Stimulated activated memory B cell treated with anti-CD40 and anti-IgM and Interleukin-4, amounts not matched to agents 10 μg/mL and 1 μg/mL and 100 μg/mL, for 72 hours (primary cell): ENCODE results near the gene MMP24.
A peak's percentile ranks its signal among the peaks of the same experiment; 100 is the strongest.
"Not testable (repeated sequence)": the region's sequence is repeated elsewhere in the genome, so short reads cannot be mapped to it uniquely, and the experiment has no call there.

ENCODE experiments used
- ATAC-seq: fragments of 150-1000 bp; cut with Tn5 transposase; 2 replicates; pipeline ENCODE4 v1.10.0; 2021
- H3K27ac Mint-ChIP-seq: one replicate; pipeline ENCODE4 v1.8.0; 2022; ENCODE audit warnings: mild to moderate bottlenecking, mixed read lengths
- H3K27me3 Mint-ChIP-seq: one replicate; pipeline ENCODE4 v1.8.0; 2022; ENCODE audit warnings: mixed read lengths
- H3K36me3 Mint-ChIP-seq: one replicate; pipeline ENCODE4 v1.8.0; 2022; ENCODE audit warnings: mixed read lengths
- H3K4me1 Mint-ChIP-seq: one replicate; pipeline ENCODE4 v1.8.0; 2022; ENCODE audit warnings: mixed read lengths
- H3K4me3 Mint-ChIP-seq: one replicate; pipeline ENCODE4 v1.8.0; 2022; ENCODE audit warnings: mild to moderate bottlenecking, moderate library complexity, mixed read lengths
- H3K9me3 Mint-ChIP-seq: one replicate; pipeline ENCODE4 v1.8.0; 2022; ENCODE audit warnings: mixed read lengths

The MMP24 gene

GRCh38 chr20:35262731-35263531 lies 36.4 kb downstream of the MMP24 start:
- H3K4me1 Mint-ChIP-seq, ATAC-seq, H3K27me3 Mint-ChIP-seq, H3K27ac Mint-ChIP-seq, H3K9me3 Mint-ChIP-seq, H3K4me3 Mint-ChIP-seq: not testable (repeated sequence)
- H3K36me3 Mint-ChIP-seq = peaks cover 33% of the 10 kb centered on the region

GRCh38 chr20:35263532-35264341 lies 37.2 kb downstream of the MMP24 start:
- Mint-ChIP-seq H3K36me3 (peaks cover 35% of the 10 kb centered on the region), H3K4me1 (peaks cover 6% of the 10 kb centered on the region), H3K27ac (no peak overlapping the region), H3K4me3 (no peak overlapping the region), H3K9me3 (no peaks in the 10 kb centered on the region), H3K27me3 (no peaks in the 10 kb centered on the region)
- ATAC-seq = no peak

GRCh38 chr20:35264755-35265154 lies 38.3 kb downstream of the MMP24 start:
- no peaks in the 10 kb centered on the region for H3K27me3 Mint-ChIP-seq
- no peaks in the 10 kb centered on the region for H3K9me3 Mint-ChIP-seq
- no peak for ATAC-seq
- no peak overlapping the region for H3K27ac Mint-ChIP-seq
- H3K4me1 Mint-ChIP-seq = peaks cover 14% of the 10 kb centered on the region
- no peak overlapping the region for H3K4me3 Mint-ChIP-seq
- H3K36me3 Mint-ChIP-seq = peaks cover 43% of the 10 kb centered on the region

GRCh38 chr20:35267092-35267491 lies 40.6 kb downstream of the MMP24 start:
- ATAC-seq = no peak
- H3K4me1 Mint-ChIP-seq = peaks cover 23% of the 10 kb centered on the region
- H3K4me3 Mint-ChIP-seq = no peak overlapping the region
- H3K36me3 Mint-ChIP-seq = peaks cover 58% of the 10 kb centered on the region
- no peak overlapping the region for H3K27ac Mint-ChIP-seq
- H3K27me3 Mint-ChIP-seq = no peaks in the 10 kb centered on the region
- no peaks in the 10 kb centered on the region for H3K9me3 Mint-ChIP-seq

- Mint-ChIP-seq H3K4me1 (peaks cover 27% of the 10 kb centered on the region), H3K4me3 (no peak overlapping the region), H3K9me3 (no peaks in the 10 kb centered on the region), H3K36me3 (peaks cover 52% of the 10 kb centered on the region), H3K27ac (no peak overlapping the region), H3K27me3 (no peaks in the 10 kb centered on the region)
- peak; percentile 61 for ATAC-seq
Observed at GRCh38 chr20:35269055-35269781, 42.7 kb downstream of the MMP24 start.

GRCh38 chr20:35270021-35270902 lies 43.8 kb downstream of the MMP24 start:
- Mint-ChIP-seq H3K9me3 (no peaks in the 10 kb centered on the region), H3K36me3 (peaks cover 47% of the 10 kb centered on the region), H3K4me3 (no peak overlapping the region), H3K4me1 (peaks cover 28% of the 10 kb centered on the region), H3K27me3 (no peaks in the 10 kb centered on the region), H3K27ac (peak overlapping the region; percentile 53)
- no peak for ATAC-seq

GRCh38 chr20:35271073-35271882 lies 44.8 kb downstream of the MMP24 start:
- ATAC-seq = no peak
- H3K9me3 Mint-ChIP-seq = no peaks in the 10 kb centered on the region
- H3K27me3 Mint-ChIP-seq = no peaks in the 10 kb centered on the region
- H3K27ac Mint-ChIP-seq = peak overlapping the region; percentile 5
- H3K36me3 Mint-ChIP-seq = peaks cover 45% of the 10 kb centered on the region
- H3K4me3 Mint-ChIP-seq = no peak overlapping the region
- H3K4me1 Mint-ChIP-seq = peaks cover 37% of the 10 kb centered on the region

GRCh38 chr20:35271904-35272303 lies 45.4 kb downstream of the MMP24 start:
- no peaks in the 10 kb centered on the region for H3K9me3 Mint-ChIP-seq
- no peak for ATAC-seq
- no peak overlapping the region for H3K4me3 Mint-ChIP-seq
- peaks cover 39% of the 10 kb centered on the region for H3K36me3 Mint-ChIP-seq
- peaks cover 41% of the 10 kb centered on the region for H3K4me1 Mint-ChIP-seq
- H3K27ac Mint-ChIP-seq = no peak overlapping the region
- H3K27me3 Mint-ChIP-seq = no peaks in the 10 kb centered on the region

GRCh38 chr20:35273449-35274171 lies 47.1 kb downstream of the MMP24 start:
- Mint-ChIP-seq H3K36me3 (peaks cover 42% of the 10 kb centered on the region), H3K27ac (no peak overlapping the region), H3K4me3 (no peak overlapping the region), H3K27me3 (no peaks in the 10 kb centered on the region), H3K4me1 (peaks cover 51% of the 10 kb centered on the region), H3K9me3 (no peaks in the 10 kb centered on the region)
- no peak for ATAC-seq

GRCh38 chr20:35274172-35275092 lies 47.9 kb downstream of the MMP24 start:
- Mint-ChIP-seq H3K4me1 (peaks cover 45% of the 10 kb centered on the region), H3K27ac (no peak overlapping the region), H3K36me3 (peaks cover 46% of the 10 kb centered on the region), H3K4me3 (no peak overlapping the region), H3K27me3 (no peaks in the 10 kb centered on the region), H3K9me3 (no peaks in the 10 kb centered on the region)
- no peak for ATAC-seq

GRCh38 chr20:35275741-35276251 lies 49.3 kb downstream of the MMP24 start:
- H3K27me3 Mint-ChIP-seq = no peaks in the 10 kb centered on the region
- H3K27ac Mint-ChIP-seq = peak overlapping the region; percentile 99
- H3K9me3 Mint-ChIP-seq = no peaks in the 10 kb centered on the region
- peaks cover 45% of the 10 kb centered on the region for H3K36me3 Mint-ChIP-seq
- ATAC-seq = no peak
- H3K4me3 Mint-ChIP-seq = no peak overlapping the region
- H3K4me1 Mint-ChIP-seq = peaks cover 45% of the 10 kb centered on the region

- Mint-ChIP-seq H3K27ac (peak overlapping the region; percentile 99), H3K27me3 (no peaks in the 10 kb centered on the region), H3K4me3 (peak overlapping the region; percentile 99), H3K4me1 (peaks cover 41% of the 10 kb centered on the region), H3K9me3 (no peaks in the 10 kb centered on the region), H3K36me3 (peaks cover 39% of the 10 kb centered on the region)
- ATAC-seq = no peak
Observed at GRCh38 chr20:35276408-35276807, 49.9 kb downstream of the MMP24 start.
